Activated effector memory CD4-positive, alpha-beta T cell treated with Interleukin-2 at 50 U/mL for 16 hours (primary cell): Measurements from ENCODE around the gene KCTD5.
"Not testable (repeated sequence)": the region's sequence is repeated elsewhere in the genome, so short reads cannot be mapped to it uniquely, and the experiment has no call there.

ENCODE experiments used
- DNase-seq: peaks from one replicate; pipeline ENCODE4 v3.0.0-alpha.2; 2020

The KCTD5 gene

GRCh38 chr16:2682209-2683021 is at the start of gene KCTD5:
Gene KCTD5, plus strand, starts transcription at chr16:2682523. Its CDS starts 26 bp downstream, at chr16:2682549.
- DNase-seq = peak; percentile 94

- DNase-seq = peak; percentile 40
These were observed 43.1 kb upstream of the KCTD5 start for GRCh38 chr16:2639071-2639721.

- not testable (repeated sequence) for DNase-seq
These were observed 42.6 kb upstream of the KCTD5 start for GRCh38 chr16:2639722-2640072.

- not testable (repeated sequence) for DNase-seq
These were observed 39.8 kb upstream of the KCTD5 start for GRCh38 chr16:2642561-2642960.

GRCh38 chr16:2644754-2645453 is 37.4 kb upstream of the KCTD5 start:
- not testable (repeated sequence) for DNase-seq

GRCh38 chr16:2651268-2651871 is 31.0 kb upstream of the KCTD5 start:
- DNase-seq = not testable (repeated sequence)

- not testable (repeated sequence) for DNase-seq
These were observed 28.4 kb upstream of the KCTD5 start for GRCh38 chr16:2653915-2654314.

GRCh38 chr16:2654949-2655348 is 27.4 kb upstream of the KCTD5 start:
- not testable (repeated sequence) for DNase-seq

- DNase-seq = no peak
These were observed 25.3 kb upstream of the KCTD5 start for GRCh38 chr16:2656985-2657384.

GRCh38 chr16:2657803-2658202 is 24.5 kb upstream of the KCTD5 start:
- DNase-seq = not testable (repeated sequence)

GRCh38 chr16:2659560-2659959 is 22.8 kb upstream of the KCTD5 start:
- DNase-seq = not testable (repeated sequence)

GRCh38 chr16:2660014-2660662 is 22.2 kb upstream of the KCTD5 start:
- DNase-seq = not testable (repeated sequence)

GRCh38 chr16:2660755-2661373 is 21.5 kb upstream of the KCTD5 start:
- DNase-seq = peak; percentile 20

- no peak for DNase-seq
These were observed 18.5 kb upstream of the KCTD5 start for GRCh38 chr16:2663553-2664546.

- no peak for DNase-seq
These were observed 17.7 kb upstream of the KCTD5 start for GRCh38 chr16:2664574-2664982.

GRCh38 chr16:2666671-2667070 is 15.7 kb upstream of the KCTD5 start:
- DNase-seq = not testable (repeated sequence)

- not testable (repeated sequence) for DNase-seq
These were observed 12.7 kb upstream of the KCTD5 start for GRCh38 chr16:2669587-2669986.

- peak; percentile 51 for DNase-seq
These were observed 12.3 kb upstream of the KCTD5 start for GRCh38 chr16:2670017-2670416.

- DNase-seq = not testable (repeated sequence)
These were observed 11.1 kb upstream of the KCTD5 start for GRCh38 chr16:2671193-2671592.

GRCh38 chr16:2671741-2672140 is 10.6 kb upstream of the KCTD5 start:
- DNase-seq = no peak
